Liver (tissue), 3 donors: ENCODE results near the gene PAX7.

Source experiments
- ATF3 ChIP-seq: IDR thresholded peaks from 2 replicates; pipeline ENCODE4 v1.6.1; 2016; ENCODE audit warnings: antibody characterized with exemption
- GABPA ChIP-seq, 2 donors: IDR thresholded peaks in 1 of 2; conservative IDR thresholded peaks in 1 of 2; 2 replicates each; pipeline ENCODE4 v1.6.1; 2016; ENCODE audit warnings: antibody characterized with exemption in 2 of 2, mild to moderate bottlenecking in 1 of 2, moderate library complexity in 1 of 2
- JUND ChIP-seq, 2 donors: IDR thresholded peaks; 2 replicates each; pipeline ENCODE4 v1.6.1; 2016; ENCODE audit warnings: antibody characterized with exemption in 2 of 2
- MAX ChIP-seq: IDR thresholded peaks from 2 replicates; pipeline ENCODE4 v1.6.1; 2016; ENCODE audit warnings: antibody characterized with exemption
- RAD21 ChIP-seq, 2 donors: IDR thresholded peaks; 2 replicates each; pipeline ENCODE4 v1.6.1; 2016; ENCODE audit warnings: antibody characterized with exemption in 2 of 2, mild to moderate bottlenecking in 2 of 2
- REST ChIP-seq: IDR thresholded peaks from 2 replicates; pipeline ENCODE4 v1.6.1; 2016; ENCODE audit warnings: antibody characterized with exemption, mild to moderate bottlenecking
- SP1 ChIP-seq: IDR thresholded peaks from 2 replicates; pipeline ENCODE4 v1.6.1; 2018; ENCODE audit warnings: antibody characterized with exemption, mild to moderate bottlenecking
- ZBTB33 ChIP-seq: IDR thresholded peaks from 2 replicates; pipeline ENCODE4 v1.6.1; 2016; ENCODE audit warnings: antibody characterized with exemption
- TF ChIP-seq, protein P1 (sequence below): fragments of 150-350 bp; IDR thresholded peaks from 2 replicates; pipeline ENCODE4 v1.5.1; 2017; ENCODE audit warnings: improper control_type of control experiment, low read depth, low read length; ENCODE audit not compliant: missing input control
- donor health status: healthy.
- donor health status: healthy.

DNA sequence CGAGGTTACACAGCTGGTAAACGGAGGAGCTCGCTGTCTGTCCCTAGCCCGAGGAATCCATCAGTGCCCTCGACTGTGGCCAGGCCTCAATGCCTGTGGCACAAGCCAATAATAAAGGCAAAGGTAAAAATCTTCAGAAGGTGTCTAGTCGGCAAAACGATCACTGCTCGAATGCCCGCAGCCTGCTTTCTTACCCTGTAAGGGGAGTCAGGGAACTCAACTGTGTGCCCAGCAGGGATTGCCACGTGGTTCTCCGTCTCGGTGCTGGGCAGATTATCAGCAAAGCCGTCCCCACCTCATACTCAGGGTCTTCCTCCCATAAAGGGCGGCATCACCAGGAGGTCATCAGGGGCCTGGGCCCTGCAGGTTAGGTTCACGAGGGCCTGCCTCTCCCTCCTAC, 103.4 kb downstream of the PAX7 start:
- TF ChIP-seq ZBTB33 (no peak), MAX (no peak), GABPA (IDR thresholded peaks at IDR 0.05 in 1 of 2, conservative IDR thresholded peaks at IDR 0.05 in 1 of 2) (no peak), REST (no peak), SP1 (no peak), JUND (IDR thresholded peaks at IDR 0.05) (no peak), ATF3 (no peak), RAD21 (IDR thresholded peaks at IDR 0.05) (no peak)
- TF ChIP-seq, protein P1, sequence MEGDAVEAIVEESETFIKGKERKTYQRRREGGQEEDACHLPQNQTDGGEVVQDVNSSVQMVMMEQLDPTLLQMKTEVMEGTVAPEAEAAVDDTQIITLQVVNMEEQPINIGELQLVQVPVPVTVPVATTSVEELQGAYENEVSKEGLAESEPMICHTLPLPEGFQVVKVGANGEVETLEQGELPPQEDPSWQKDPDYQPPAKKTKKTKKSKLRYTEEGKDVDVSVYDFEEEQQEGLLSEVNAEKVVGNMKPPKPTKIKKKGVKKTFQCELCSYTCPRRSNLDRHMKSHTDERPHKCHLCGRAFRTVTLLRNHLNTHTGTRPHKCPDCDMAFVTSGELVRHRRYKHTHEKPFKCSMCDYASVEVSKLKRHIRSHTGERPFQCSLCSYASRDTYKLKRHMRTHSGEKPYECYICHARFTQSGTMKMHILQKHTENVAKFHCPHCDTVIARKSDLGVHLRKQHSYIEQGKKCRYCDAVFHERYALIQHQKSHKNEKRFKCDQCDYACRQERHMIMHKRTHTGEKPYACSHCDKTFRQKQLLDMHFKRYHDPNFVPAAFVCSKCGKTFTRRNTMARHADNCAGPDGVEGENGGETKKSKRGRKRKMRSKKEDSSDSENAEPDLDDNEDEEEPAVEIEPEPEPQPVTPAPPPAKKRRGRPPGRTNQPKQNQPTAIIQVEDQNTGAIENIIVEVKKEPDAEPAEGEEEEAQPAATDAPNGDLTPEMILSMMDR = no peak
